Ramos (cell line): ENCODE data around the gene RNF126.

Experiments
- in situ Hi-C: fragments of 300-500 bp; cut with MboI; formaldehyde crosslinking; loops from one replicate; pipeline ENCODE4 v1.14.3; 2022; ENCODE audit warnings: low sequenced_read_pairs; ENCODE audit not compliant: unreplicated experiment

RNF126 gene

GRCh38 chr19:686589-687297 lies 23.7 kb upstream of the RNF126 start:
- in situ Hi-C loops, result no loop called here

- in situ Hi-C loops, result no loop called here
Measured at GRCh38 chr19:685454-685931, 22.5 kb upstream of the RNF126 start.

GRCh38 chr19:682678-683320 lies 19.8 kb upstream of the RNF126 start:
- in situ Hi-C loops, result no loop called here

GRCh38 chr19:681029-682019 lies 18.3 kb upstream of the RNF126 start:
- in situ Hi-C loops, result no loop called here

- in situ Hi-C loops, result no loop called here
Measured at GRCh38 chr19:680287-681028, 17.4 kb upstream of the RNF126 start.

- in situ Hi-C loops, result no loop called here
Measured at GRCh38 chr19:679418-680286, 16.6 kb upstream of the RNF126 start.

GRCh38 chr19:678791-679388 lies 15.9 kb upstream of the RNF126 start:
- in situ Hi-C loops, result no loop called here

- in situ Hi-C loops, result no loop called here
Measured at GRCh38 chr19:677601-678436, 14.8 kb upstream of the RNF126 start.

GRCh38 chr19:677201-677600 lies 14.2 kb upstream of the RNF126 start:
- in situ Hi-C loops, result no loop called here

- in situ Hi-C loops, result no loop called here
Measured at GRCh38 chr19:676339-677105, 13.5 kb upstream of the RNF126 start, which contains the start of gene FSTL3. Gene FSTL3 (plus strand): TSS chr19:676392. CDS start chr19:676424, 32 bp downstream.

- in situ Hi-C loops, result no loop called here
Measured at GRCh38 chr19:676007-676338, 13.0 kb upstream of the RNF126 start.

GRCh38 chr19:674282-675151 lies 11.5 kb upstream of the RNF126 start:
- in situ Hi-C loops, result no loop called here

- in situ Hi-C loops, result no loop called here
Measured at GRCh38 chr19:670609-671075, 7.6 kb upstream of the RNF126 start.

- in situ Hi-C loops, result loop anchor here (5.0 kb wide), 1 partner anchor 63 kb away; no protein-coding TSS in a partner anchor
Measured at GRCh38 chr19:668675-669434, 5.8 kb upstream of the RNF126 start.

- in situ Hi-C loops, result loop anchor here (5.0 kb wide), 1 partner anchor 65 kb away; no protein-coding TSS in a partner anchor
Measured at GRCh38 chr19:666985-667573, 4.1 kb upstream of the RNF126 start.
